NCI-H524 treated with DMSO at 0.1 percent for 48 hours (cell line): ENCODE results near the gene SNCAIP.

ENCODE experiments used
- DNase-seq: peaks from one replicate; lab custom pipeline; 2025; lab: John Stamatoyannopoulos, UW

Gene SNCAIP

GRCh38 chr5:122501089-122501435 lies 189.0 kb downstream of the SNCAIP start:
- no peak for DNase-seq

DNA sequence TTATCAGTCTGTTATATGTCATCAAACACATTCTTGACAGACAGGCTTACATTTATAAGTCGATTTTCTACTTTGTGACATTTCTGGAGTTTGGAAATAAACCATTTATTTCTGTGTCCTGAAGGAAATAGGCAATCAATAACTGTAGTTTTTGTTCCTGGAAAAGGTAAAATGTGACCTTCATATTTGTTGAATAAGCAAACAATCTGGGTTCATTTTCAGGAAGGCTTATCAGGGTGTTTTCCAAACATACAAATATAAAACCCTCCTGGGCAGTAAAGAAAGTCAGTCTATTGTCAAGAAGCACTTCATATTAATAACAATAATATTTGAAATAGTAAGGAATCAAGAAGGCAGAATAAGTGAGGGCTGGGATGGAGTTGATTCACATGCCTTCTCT lies 195.0 kb downstream of the SNCAIP start:
- no peak for DNase-seq

DNA sequence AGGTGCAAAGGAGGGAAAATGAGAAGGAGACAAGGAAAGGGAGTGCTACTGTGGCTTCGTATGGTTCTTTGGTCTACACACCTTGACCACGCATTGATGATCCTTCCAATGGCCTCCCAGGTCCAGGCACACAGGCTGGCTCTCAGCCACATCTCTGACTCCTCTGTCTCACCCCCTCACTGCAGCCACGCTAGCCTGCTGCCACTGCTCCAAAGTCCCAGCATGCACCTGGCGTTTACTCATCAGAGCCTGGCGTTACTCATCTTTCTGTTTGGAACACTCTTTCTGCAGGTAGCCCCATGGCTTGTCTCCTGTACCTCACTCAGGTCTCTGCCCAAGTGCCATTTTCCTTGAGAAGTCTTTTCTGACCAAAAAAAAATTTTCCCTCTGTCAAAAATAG lies 195.5 kb downstream of the SNCAIP start:
- no peak for DNase-seq

DNA sequence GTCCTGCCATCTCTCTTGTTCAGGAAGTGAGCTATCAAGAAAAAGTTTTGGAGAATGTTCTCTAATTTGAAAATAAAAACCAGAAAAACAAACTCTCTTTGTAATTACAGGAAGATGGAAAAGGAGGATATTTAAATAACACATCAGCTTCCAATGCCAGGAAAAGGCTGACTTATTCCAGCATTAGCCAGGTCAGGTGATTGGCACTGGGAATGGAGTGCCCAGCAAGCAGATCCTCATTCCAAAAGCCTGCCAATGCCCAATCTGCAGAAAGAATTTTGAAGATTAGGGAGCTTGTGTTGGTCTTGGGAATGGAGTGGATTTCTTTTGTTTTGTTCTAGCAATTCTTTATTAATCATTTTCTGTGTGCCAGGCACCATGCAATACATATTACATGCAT lies 196.6 kb downstream of the SNCAIP start:
- DNase-seq = no peak
